GM19395 (cell line): ENCODE measurements around the gene TRIM68.

Experiments used
- ATAC-seq: cut with Tn5 transposase; IDR thresholded peaks from one replicate; pipeline ENCODE4 v1.9.1; 2021; ENCODE audit warnings: mild to moderate bottlenecking, moderate library complexity; ENCODE audit not compliant: unreplicated experiment

The TRIM68 gene, protein sequence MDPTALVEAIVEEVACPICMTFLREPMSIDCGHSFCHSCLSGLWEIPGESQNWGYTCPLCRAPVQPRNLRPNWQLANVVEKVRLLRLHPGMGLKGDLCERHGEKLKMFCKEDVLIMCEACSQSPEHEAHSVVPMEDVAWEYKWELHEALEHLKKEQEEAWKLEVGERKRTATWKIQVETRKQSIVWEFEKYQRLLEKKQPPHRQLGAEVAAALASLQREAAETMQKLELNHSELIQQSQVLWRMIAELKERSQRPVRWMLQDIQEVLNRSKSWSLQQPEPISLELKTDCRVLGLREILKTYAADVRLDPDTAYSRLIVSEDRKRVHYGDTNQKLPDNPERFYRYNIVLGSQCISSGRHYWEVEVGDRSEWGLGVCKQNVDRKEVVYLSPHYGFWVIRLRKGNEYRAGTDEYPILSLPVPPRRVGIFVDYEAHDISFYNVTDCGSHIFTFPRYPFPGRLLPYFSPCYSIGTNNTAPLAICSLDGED

DNA sequence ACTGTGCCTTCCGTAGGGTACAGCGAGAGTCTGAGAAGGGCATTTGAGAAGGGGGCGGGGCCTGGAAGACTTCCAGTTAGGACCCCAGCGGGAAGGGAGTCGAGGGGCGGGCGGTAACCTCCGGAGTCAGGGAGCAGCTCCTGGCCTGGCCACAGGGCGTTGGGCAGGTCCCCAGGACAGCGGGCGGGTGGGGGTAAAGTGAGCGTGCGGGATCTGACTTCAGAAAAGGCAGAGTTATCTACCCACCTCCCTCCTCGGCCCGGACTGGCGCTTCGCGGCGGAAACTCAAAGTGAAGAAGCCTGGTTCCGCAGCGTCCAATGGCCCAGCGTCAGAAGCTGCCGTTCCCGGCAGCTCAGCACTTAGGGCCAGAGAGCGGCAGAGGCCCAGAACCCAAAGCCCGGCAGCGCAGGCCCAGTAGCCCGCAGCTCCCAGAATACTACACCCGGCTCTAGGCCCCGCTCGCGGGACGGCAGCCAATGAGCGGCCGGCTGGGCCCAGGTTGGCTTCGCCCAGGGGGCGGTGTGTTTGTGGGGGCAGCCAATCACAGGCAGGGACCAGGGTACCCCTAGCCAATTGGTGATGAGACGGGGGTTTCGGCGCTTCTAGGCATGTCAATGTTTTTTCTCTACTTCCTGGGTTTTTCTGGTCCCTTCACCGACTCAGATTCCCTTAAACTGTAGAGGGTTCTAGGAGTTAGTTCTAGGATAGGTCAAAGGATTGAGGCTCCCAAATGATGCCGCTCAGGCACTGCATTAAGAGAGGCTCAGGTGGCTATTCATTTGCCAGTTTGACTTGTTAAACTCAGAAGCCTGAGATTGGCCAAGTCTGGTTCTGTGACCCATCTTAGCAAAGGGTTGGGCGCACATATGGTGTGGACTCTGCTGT, at the start of gene TRIM68:
TSS of gene TRIM68 (minus strand) at position 451 of the 886 bp plus-strand sequence. CDS start 2,727 bp downstream, outside the sequence.
- peak; percentile 99 for ATAC-seq

DNA sequence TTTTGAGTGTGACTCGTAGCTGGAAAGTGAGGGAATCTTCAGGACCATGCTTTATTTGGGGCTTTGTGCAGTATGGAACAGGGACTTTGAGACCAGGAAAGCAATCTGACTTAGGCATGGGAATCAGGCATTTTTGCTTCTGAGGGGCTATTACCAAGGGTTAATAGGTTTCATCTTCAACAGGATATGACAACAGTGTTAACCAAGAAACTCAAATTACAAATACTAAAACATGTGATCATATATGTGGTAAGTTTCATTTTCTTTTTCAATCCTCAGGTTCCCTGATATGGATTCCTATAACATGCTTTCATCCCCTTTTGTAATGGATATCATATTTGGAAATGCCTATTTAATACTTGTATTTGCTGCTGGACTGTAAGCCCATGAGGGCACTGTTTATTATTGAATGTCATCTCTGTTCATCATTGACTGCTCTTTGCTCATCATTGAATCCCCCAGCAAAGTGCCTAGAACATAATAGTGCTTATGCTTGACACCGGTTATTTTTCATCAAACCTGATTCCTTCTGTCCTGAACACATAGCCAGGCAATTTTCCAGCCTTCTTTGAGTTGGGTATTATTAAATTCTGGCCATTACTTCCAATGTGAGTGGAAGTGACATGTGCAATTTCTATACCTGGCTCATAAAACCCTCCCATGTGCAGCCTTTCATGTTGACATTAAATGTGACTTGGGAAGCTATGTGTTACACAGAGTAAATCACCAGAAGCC, 46.8 kb upstream of the TRIM68 start:
- no peak for ATAC-seq

DNA sequence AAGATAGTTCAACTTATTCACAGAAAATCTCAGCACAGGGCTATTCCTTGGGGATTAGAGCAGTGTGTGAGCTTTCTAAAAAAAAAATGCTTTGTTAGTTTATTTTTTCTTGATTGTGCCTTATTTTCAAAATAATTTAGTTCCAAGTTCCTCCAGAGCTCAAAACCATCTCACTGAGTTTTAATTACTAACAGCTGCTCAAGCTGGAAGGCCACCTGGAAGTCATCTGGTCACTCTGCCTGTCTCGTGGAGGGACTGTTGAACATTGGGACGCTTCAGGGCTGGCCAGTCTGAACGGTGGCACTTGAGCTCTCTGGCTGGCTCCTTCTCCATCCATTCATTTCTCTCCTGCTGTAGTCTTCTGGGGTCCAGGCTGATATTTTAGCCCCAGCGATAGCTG, 39.7 kb upstream of the TRIM68 start:
- ATAC-seq = no peak

DNA sequence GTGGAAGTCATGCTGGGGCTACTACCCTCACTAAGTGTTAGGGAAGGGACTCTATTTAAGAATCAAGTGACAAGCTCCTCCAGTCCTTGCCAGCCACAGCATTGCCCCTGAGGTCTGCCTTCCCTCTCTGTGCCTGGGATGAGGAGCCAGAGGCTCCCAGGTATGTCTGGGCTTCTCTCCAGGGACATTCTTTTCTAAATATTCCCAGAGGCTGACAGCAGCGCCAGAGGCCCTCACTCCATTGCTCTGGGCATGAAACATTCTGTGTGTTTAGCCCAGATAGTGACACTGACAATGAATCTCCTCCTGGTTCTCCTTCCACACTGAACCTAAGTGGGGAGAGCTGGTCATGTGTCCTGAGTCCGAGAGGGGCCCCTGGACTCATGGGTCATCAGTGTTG, 37.9 kb upstream of the TRIM68 start:
- ATAC-seq = no peak

DNA sequence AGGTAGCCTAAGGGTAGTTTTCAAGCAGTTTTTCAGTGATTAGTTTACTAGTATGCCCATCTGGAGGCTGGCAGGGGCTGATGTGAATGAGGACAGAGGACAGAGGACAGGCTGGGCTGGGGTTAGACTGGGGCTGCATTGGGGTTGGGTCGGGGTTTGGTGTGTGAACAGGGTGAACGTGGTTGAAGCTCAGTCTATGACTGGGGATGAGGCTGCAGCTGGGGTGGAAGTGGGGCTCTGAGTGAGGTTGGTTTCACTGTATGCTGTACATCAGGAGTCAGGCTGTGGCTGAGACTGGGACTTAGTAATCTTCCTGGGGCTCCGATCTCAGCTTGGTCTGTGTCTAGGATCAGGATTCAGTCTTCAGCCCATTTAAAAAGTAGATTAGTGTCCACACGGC, 36.2 kb upstream of the TRIM68 start:
- ATAC-seq = no peak

DNA sequence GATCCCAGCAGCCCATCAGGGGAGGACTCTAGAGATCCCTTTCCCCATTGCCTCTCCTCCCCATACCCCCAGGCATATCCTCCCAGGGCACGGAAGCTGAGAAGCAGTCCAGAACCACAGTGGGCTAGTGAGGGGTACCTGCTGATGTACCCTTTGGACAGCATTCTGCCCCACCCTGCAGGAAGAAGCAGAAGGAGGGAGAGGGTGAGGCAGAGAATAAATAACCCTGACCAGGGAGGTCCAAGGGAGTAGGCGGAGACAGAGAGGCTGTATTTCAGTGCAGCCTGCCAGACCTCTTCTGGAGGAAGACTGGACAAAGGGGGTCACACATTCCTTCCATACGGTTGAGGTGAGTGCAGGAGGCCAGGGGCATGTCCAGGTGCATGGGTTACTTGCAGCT, 35.7 kb upstream of the TRIM68 start, which contains the start of gene OR51E1:
TSS of gene OR51E1 (plus strand) at position 301 of the 400 bp plus-strand sequence. CDS start 8,545 bp downstream, outside the sequence.
- ATAC-seq = no peak

DNA sequence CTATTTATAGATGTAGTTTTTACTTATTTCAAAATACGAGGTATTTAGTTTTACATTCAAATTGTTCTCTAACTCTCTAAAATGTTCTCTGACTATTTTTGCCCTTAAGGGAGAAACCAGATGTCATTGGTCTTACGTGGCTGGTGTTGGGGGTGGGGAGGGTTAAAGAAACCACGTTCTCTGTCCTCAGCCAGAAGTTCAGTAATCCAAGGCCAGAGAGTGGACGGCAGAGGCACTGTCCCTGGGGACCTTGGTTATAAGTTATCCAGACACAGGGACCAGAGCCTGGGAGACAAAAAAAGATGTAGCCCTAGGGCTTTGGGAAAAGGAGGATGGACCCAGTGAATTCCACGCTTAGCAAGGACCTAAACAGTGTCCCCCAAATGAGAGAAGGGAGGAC, 35.0 kb upstream of the TRIM68 start:
- no peak for ATAC-seq

DNA sequence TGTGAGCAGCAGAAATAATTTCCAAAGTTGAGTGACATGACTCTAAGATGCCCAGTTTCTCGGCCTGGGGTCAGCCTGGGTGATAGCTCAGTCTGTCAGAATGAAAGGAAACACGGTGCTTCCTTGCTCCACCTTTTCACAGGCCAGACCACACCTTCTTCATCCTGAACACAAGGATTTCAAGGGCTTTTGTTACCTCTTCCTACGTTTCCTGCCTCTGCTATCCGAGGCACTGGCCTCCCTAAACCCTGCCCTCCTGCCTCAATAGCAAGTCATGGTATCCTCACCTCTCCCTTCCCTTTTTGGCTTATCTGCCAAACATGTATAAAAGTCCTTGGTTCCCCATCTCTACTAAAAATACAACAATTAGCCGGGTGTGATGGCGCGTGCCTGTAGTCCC, 34.0 kb upstream of the TRIM68 start:
- no peak for ATAC-seq

DNA sequence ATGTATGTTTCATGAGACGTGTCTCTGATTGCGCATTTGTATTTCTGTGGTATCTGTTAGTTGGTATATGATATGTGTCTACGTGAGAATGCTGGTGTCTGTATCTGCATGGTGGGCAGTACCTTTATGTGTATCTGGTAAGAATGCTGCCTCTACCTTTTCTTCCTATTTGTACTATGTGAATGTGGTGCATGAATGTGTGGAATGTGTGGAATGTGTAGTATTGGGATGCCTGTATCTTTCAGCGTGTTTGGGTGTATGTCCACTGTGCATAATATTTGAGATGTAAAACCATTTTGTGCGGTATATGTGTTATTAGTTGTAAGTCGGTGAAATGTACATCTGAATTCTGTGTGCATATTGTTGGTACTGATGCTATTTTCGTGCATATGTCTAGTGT, 33.5 kb upstream of the TRIM68 start:
- no peak for ATAC-seq

DNA sequence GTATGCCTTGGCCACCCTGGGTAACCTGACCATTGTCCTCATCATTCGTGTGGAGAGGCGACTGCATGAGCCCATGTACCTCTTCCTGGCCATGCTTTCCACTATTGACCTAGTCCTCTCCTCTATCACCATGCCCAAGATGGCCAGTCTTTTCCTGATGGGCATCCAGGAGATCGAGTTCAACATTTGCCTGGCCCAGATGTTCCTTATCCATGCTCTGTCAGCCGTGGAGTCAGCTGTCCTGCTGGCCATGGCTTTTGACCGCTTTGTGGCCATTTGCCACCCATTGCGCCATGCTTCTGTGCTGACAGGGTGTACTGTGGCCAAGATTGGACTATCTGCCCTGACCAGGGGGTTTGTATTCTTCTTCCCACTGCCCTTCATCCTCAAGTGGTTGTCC, 31.9 kb upstream of the TRIM68 start:
- ATAC-seq = no peak

DNA sequence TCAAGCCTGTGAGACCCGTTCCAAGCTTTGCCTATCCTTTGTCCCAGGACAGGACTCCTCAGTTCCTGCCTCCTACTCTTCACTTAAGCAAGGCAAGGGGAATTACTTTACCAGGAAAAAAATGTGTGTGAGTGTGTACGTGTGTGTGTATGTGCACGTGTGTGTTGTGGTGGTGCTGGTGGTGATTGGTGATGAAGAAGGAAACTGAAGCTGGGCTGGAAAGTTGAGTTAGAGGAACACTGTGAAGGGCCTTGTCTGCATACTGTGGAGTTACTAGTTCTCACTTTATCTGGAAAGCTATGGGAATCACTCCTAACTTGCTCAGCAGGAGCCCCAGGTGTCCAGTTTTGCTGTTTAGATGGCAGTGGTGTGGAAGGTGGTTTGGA, 29.6 kb upstream of the TRIM68 start:
- ATAC-seq = no peak

DNA sequence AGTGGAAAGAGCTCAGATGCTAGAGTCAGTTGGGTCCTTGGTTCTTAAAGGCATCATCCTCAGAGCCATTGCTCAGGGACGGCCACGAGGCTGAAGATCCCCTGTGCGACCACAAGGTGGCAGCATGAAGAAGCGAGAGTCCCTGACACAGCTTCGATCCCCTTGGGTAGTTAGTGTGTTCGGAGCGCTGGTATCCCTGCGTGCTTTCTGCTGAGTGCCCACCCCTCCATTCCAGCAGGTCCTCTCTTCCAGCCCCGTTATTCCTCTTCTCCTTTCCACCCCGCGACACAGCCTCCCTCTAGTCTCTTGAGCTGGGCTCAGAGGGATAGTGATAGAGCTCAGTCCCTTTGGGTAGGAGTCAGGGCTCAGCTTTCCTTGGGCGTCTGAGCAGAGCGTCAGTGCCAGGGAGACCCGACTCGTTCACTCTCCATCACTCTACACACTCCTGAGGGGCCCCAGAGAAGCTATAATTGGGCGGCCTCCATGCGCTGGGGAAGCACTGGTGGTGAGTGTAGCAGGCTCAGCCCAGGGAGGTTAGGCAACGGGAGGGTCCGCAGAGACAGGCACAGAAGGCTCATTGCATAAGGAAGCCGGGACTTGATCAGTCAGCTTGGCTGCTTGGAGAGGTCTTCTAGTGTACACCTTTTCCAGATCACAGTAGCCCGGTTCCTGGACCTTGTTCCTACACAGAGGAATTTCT, 29.1 kb upstream of the TRIM68 start, which contains the start of gene OR51D1:
TSS of gene OR51D1 (plus strand) at position 516 of the 700 bp plus-strand sequence. CDS start 2,314 bp downstream, outside the sequence.
- peak; percentile 98 for ATAC-seq

DNA sequence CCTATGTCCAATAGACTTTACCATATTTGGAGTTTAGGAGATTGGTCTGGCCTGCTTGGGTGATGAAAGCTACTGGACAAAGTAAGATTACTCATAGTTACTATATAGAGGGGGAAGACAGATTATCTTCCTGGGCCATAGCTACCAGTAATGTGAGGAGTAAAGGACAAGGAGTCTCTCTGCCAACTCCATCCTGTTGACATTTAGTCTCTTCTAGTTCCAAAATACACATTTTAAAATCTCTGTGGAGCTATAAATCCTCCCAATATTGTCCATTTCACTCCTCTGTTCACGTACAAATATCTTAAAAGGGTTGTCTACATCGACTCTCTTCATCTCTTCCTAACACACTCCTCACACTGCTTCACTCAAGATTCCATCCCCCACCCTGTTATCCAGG, 28.1 kb upstream of the TRIM68 start:
- no peak for ATAC-seq

DNA sequence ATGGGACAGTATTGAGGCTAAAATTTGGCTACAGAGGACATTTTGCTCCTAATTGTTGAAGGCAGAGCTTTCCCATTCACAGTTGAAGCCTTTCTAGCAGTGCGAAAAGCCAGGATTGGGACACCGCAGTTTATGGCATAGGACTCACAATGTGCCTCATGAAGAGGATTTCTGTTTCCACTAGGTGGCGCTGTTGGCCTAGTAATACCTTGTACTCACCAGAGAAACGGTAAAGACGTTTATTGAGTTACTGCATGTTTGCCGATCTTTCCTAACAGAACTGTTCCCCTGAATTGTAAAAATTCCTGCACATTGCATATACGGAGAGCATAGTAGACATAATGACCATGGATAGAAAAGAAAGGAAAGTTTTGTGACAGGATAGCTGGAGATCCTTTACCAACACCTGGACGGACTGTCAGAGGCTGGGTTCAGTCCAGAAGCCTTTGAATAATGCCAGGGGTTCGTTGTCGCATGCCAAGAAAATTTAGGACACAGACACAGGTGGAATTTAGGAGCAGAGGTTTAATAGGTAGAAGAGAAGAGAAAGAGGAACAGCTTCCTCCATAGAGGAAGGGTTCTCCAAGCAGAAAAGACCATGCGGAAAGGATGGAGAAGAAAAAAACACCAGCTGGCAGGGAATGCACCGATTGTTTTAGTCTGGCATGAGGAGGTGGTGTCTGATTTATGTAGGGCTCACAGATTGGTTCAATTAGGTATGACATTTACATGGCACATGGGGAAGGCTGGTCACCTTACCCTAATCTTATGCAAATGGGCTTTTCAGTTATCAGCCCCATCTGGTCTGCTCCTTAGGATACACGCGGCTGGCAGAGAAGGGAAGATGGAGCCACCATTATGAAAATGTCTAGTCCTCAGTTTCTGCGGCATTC, 18.4 kb upstream of the TRIM68 start:
- peak; percentile 83 for ATAC-seq

DNA sequence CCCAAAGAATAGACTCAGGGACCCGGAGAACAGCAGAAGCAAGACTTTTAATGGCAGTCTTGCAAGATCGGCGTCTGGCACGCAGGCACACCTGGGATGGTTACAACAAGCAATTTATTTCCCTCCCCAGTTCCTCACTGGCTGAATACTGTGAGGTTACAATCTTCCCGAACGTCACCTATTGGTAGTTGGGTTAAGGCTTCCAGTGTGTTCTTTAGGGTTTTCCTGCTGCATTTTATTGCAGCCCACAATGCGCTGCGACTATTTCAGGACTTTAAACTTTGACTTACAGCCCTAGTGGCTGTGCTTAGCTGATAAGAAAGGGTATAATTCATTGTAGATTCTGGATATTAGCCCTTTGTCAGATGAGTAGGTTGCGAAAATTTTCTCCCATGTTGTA, 11.5 kb upstream of the TRIM68 start:
- no peak for ATAC-seq

DNA sequence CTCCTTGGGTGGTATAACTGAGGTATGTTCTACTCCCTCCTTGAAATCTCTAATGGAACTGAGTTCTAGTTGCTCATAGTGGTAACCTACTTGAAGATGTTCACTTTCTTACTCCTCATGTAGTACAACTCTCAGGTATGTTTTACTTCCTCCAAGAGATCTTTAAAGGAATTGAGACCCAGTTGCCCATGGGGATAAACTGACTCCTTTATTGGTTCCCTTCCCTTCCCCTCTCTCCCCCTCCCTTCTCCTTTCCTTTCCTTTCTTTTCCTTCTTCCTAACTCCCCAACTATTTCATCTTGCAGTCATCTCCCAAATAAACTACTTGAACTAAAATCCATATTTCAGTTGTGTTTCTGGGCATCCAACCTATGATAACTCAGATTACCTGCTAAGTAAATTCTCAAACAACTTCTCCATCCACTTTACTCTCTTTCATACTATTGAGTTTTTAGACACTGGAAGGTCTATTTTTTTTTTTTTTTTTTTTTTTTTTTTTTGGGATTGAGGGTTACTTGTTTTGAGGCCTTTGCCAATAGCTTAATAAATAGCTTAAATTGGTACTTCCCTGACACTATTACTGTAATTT, 7.9 kb upstream of the TRIM68 start:
- ATAC-seq = no peak

DNA sequence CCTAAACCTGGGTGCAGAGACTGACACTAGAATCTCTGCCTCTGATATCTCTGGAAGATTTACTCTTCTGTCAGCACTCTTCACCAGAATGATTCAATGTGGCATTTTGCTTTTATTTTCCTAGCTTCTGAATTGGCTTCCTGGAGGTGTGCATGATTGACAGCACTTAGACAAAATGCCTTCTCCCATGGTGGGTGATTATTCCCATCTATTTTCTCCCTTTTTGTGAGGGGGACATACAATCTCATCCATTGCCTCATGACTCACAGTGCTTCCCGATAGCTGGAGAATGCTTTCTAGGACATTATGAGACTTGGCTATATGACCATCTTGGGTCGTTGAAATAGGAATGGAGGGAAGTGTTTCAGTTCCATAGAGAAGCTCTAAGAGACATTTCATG, 4.0 kb upstream of the TRIM68 start:
- ATAC-seq = no peak

DNA sequence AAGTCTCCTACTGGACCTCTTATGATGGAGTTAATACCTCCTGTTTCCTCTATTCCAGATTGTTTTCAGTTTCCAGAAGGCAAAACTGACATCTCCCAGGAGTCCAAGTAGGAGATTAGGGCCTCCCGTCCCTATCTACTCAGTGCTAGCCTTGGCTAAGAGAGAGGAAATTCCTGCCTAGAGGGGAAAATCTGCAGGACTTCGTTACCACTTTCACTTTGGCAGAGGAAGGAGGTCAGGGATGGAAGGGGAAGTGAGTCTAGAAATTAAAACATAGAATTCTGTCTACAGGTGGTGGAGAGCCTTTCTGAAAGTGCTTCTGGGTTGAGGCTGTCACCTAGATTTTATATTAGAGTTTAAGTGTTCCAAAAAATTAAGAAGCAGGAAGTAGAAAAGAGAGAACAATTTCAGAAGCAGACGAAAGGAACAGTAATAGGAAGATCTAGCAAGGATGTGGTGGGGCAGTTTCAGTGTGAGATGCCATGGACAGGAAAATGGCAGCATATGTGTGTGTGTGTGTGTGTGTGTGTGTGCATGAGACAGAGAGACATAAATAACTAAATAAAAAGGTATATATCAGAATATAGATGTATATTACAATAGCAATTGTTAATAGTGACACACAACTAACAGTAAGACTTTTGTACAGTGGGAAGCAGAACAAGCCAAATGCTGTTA, 2.4 kb upstream of the TRIM68 start:
- ATAC-seq = no peak
